ENCODE data around the gene BRCA2. TPM values are rescaled to one million over a fixed set of nuclear protein-coding genes. Genes with fewer than 3 reads are reported as not detected.

BRCA2 gene
- total RNA-seq, 1 experiment from 2014 or later = 21.6 TPM

DNA sequence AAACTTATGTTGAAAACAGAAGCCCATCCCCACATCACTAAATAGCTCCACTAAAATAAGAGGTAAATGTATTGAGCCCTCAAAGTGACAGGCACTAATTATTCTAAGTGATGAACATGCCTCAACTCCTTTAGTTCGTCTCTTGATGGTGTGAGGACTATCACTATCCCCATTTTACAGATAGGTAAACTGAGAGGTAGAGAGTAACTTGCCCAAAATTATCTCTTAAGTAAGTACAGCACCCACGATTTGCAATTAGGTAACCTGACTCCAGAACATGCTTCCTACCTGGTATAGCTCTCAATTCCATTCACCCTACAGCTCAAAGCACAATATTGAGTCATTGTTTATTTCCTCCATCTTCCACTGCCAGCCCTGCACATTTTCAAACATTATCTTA lies 12.8 kb upstream of the BRCA2 start:
- no peak for TF ChIP-seq OVOL2 (CRISPR knock-in tag; IDR thresholded peaks at IDR 0.05; ENCODE audit: borderline replicate concordance)
- POLR2A ChIA-PET = no interaction called here
- H3K27ac Mint-ChIP-seq = no peak overlapping the region
- H3K4me3 Mint-ChIP-seq = no peak overlapping the region
- H3K27me3 Mint-ChIP-seq (ENCODE audit: low read depth) = no peaks in the 10 kb centered on the region
- no peaks in the 10 kb centered on the region for H3K9me3 Mint-ChIP-seq
- no peaks in the 10 kb centered on the region for H3K36me3 Mint-ChIP-seq
- no peaks in the 10 kb centered on the region for H3K4me1 Mint-ChIP-seq
- no peak for DNase-seq (ENCODE audit: low spot score)
- no peak for ATAC-seq
- CTCF ChIA-PET = interaction anchor here (1.2 kb wide), 1 partner anchor 34 kb away, joined by 3 read pairs; no protein-coding TSS in a partner anchor

- Mint-ChIP-seq H3K27ac (no peak overlapping the region), H3K4me3 (no peak overlapping the region), H3K9me3 (no peaks in the 10 kb centered on the region), H3K27me3 (ENCODE audit: low read depth) (no peaks in the 10 kb centered on the region), H3K4me1 (no peaks in the 10 kb centered on the region), H3K36me3 (no peaks in the 10 kb centered on the region)
- TF ChIP-seq TCF7 (CRISPR knock-in tag; IDR thresholded peaks at IDR 0.05; ENCODE audit: low read depth) = no peak
- TF ChIP-seq JAZF1 (CRISPR knock-in tag; IDR thresholded peaks at IDR 0.05) = no peak
- TF ChIP-seq ATF6 (CRISPR knock-in tag; IDR thresholded peaks at IDR 0.05) = no peak
- TF ChIP-seq, protein P1, sequence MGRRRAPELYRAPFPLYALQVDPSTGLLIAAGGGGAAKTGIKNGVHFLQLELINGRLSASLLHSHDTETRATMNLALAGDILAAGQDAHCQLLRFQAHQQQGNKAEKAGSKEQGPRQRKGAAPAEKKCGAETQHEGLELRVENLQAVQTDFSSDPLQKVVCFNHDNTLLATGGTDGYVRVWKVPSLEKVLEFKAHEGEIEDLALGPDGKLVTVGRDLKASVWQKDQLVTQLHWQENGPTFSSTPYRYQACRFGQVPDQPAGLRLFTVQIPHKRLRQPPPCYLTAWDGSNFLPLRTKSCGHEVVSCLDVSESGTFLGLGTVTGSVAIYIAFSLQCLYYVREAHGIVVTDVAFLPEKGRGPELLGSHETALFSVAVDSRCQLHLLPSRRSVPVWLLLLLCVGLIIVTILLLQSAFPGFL (CRISPR knock-in tag; IDR thresholded peaks at IDR 0.05; ENCODE audit: borderline replicate concordance) = no peak
- no peak for TF ChIP-seq PRDM15 (CRISPR knock-in tag; IDR thresholded peaks at IDR 0.05)
- no peak for TF ChIP-seq ZNF281 (CRISPR knock-in tag; IDR thresholded peaks at IDR 0.05)
- no peak for TF ChIP-seq ATF3 (CRISPR knock-in tag; conservative IDR thresholded peaks at IDR 0.05)
- no peak for TF ChIP-seq SP1 (CRISPR knock-in tag; conservative IDR thresholded peaks at IDR 0.05)
- TF ChIP-seq, protein P2, sequence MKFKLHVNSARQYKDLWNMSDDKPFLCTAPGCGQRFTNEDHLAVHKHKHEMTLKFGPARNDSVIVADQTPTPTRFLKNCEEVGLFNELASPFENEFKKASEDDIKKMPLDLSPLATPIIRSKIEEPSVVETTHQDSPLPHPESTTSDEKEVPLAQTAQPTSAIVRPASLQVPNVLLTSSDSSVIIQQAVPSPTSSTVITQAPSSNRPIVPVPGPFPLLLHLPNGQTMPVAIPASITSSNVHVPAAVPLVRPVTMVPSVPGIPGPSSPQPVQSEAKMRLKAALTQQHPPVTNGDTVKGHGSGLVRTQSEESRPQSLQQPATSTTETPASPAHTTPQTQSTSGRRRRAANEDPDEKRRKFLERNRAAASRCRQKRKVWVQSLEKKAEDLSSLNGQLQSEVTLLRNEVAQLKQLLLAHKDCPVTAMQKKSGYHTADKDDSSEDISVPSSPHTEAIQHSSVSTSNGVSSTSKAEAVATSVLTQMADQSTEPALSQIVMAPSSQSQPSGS (CRISPR knock-in tag; IDR thresholded peaks at IDR 0.05; ENCODE audit: borderline replicate concordance, low read depth) = no peak
- TF ChIP-seq, protein P3, sequence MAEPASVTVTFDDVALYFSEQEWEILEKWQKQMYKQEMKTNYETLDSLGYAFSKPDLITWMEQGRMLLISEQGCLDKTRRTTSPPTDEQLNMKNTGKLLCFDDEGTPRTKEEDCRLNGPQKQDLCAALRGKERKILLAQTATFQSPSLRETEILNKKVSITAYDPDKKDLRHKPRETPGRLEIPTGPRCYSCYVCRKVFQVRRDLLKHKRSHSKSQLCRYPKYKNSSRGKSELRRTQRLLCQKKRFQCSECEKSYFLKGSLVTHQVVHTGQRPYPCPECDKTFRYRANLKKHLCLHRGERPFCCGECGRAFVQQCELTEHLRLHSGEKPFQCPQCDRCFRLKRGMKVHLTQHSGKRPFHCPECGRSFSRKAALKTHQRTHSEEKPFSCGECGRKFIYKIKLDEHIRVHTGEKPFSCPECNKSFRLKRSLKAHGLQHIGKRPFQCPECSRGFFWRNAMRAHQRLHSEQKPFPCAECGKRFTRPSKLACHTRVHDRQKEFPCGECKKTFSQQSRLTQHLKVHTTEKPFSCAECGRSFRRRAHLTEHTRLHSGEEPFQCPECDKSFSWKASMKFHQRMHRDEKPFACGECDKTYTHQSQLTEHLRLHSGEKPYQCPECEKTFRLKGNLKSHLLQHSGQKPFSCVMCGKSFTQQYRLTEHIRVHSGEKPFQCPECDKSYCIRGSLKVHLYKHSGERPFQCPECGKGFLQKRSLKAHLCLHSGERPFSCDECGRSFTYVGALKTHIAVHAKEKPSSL (CRISPR knock-in tag; conservative IDR thresholded peaks at IDR 0.05) = no peak
- no peak for TF ChIP-seq TEAD4 (CRISPR knock-in tag; IDR thresholded peaks at IDR 0.05)
- CTCF ChIA-PET = interaction anchor here (2.9 to 3.6 kb wide), 2 partner anchors 37 to 396 kb away, joined by 10 to 12 read pairs; no protein-coding TSS in a partner anchor
- DNase-seq (ENCODE audit: low spot score) (no peak), ATAC-seq (no peak)
- POLR2A ChIA-PET = no interaction called here
These were observed 9.7 kb upstream of the BRCA2 start for GRCh38 chr13:32305646-32306045.

Data from WTC11 (cell line).